ENCODE data around the gene PNMA8A.

DNA sequence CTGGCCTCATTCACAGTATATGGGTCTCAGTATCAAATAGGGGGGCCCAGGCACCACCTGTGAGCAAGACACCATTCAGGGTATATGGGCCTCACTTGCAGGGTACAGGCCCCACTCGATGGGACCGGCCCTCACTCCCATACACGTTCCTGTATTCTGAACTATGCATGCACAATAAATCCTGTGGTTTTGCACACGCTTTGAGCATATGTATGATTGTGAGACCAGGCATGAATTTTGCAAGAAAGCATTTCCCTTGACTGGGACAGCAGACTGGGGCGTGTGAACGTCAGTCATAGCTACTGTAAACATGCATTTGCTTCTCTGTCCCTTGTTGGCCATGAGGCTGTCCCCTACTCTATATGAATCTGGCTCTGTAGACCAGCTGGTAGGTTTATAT is 24.9 kb upstream of the PNMA8A start:
- no peak for TF ChIP-seq CTCF (IDR thresholded peaks at IDR 0.05)
- TF ChIP-seq POLR2A (IDR thresholded peaks at IDR 0.05) = no peak
- TF ChIP-seq EP300 (IDR thresholded peaks at IDR 0.05) = no peak
- no peak for TF ChIP-seq POLR2AphosphoS5 (IDR thresholded peaks at IDR 0.05)
